GM12872 (cell line): Measurements from ENCODE around the gene PCP2.

Source experiments
- TF ChIP-seq, protein P1 (sequence below): IDR thresholded peaks from 3 replicates; pipeline ENCODE4 v1.5.1; 2011; ENCODE audit warnings: low read depth, mild to moderate bottlenecking, low read length, moderate library complexity; ENCODE audit not compliant: insufficient read depth

PCP2 gene

GRCh38 chr19:7607874-7608560 lies 25.5 kb downstream of the PCP2 start:
- TF ChIP-seq, protein P1, sequence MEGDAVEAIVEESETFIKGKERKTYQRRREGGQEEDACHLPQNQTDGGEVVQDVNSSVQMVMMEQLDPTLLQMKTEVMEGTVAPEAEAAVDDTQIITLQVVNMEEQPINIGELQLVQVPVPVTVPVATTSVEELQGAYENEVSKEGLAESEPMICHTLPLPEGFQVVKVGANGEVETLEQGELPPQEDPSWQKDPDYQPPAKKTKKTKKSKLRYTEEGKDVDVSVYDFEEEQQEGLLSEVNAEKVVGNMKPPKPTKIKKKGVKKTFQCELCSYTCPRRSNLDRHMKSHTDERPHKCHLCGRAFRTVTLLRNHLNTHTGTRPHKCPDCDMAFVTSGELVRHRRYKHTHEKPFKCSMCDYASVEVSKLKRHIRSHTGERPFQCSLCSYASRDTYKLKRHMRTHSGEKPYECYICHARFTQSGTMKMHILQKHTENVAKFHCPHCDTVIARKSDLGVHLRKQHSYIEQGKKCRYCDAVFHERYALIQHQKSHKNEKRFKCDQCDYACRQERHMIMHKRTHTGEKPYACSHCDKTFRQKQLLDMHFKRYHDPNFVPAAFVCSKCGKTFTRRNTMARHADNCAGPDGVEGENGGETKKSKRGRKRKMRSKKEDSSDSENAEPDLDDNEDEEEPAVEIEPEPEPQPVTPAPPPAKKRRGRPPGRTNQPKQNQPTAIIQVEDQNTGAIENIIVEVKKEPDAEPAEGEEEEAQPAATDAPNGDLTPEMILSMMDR: no peak

GRCh38 chr19:7607212-7607873 lies 26.2 kb downstream of the PCP2 start:
- TF ChIP-seq, protein P1: no peak

DNA sequence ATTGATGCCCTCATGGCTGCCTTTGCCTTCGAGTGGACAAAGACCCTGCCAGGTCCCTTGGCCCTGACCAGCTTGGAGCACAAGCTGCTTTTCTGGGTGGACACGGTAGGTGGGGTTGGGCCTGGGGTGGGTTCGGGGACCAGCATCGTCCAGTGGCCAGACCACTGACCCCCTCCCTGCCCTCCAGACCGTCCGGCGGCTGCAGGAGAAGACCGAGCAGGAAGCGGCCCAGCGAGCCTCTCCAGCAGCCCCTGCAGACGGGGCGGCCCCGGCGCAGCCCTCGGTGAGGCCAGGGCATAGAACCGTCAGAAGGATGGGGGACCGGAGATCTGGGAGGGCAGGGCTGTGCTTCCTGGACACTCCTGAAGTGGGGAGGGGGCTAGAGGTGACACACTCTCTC lies 27.2 kb downstream of the PCP2 start:
- TF ChIP-seq, protein P1: no peak

- TF ChIP-seq, protein P1: no peak
These were observed 27.9 kb downstream of the PCP2 start for GRCh38 chr19:7605490-7606222.

- TF ChIP-seq, protein P1: no peak
These were observed 29.6 kb downstream of the PCP2 start for GRCh38 chr19:7603919-7604318.

- TF ChIP-seq, protein P1: no peak
These were observed 30.5 kb downstream of the PCP2 start for GRCh38 chr19:7602935-7603497.
